Measurements from ENCODE around the gene PSME3IP1.

GRCh38 chr16:57229079-57229478 lies 43.2 kb upstream of the PSME3IP1 start:
- TF ChIP-seq, protein P1, sequence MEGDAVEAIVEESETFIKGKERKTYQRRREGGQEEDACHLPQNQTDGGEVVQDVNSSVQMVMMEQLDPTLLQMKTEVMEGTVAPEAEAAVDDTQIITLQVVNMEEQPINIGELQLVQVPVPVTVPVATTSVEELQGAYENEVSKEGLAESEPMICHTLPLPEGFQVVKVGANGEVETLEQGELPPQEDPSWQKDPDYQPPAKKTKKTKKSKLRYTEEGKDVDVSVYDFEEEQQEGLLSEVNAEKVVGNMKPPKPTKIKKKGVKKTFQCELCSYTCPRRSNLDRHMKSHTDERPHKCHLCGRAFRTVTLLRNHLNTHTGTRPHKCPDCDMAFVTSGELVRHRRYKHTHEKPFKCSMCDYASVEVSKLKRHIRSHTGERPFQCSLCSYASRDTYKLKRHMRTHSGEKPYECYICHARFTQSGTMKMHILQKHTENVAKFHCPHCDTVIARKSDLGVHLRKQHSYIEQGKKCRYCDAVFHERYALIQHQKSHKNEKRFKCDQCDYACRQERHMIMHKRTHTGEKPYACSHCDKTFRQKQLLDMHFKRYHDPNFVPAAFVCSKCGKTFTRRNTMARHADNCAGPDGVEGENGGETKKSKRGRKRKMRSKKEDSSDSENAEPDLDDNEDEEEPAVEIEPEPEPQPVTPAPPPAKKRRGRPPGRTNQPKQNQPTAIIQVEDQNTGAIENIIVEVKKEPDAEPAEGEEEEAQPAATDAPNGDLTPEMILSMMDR (IDR thresholded peaks at IDR 0.05): no peak
- no peak for TF ChIP-seq ZFX (IDR thresholded peaks at IDR 0.05; ENCODE audit: borderline replicate concordance)
